ENCODE data around the gene MICU1.
"Not testable (repeated sequence)": the region's sequence is repeated elsewhere in the genome, so short reads cannot be mapped to it uniquely, and the experiment has no call there.

MICU1 gene

GRCh38 chr10:72351479-72351878, 274.4 kb downstream of the MICU1 start:
- DNase-seq (ENCODE audit: low read depth in 3 of 3), result no peak

- DNase-seq (ENCODE audit: low read depth in 3 of 3), result no peak
Measured at GRCh38 chr10:72349438-72349837, 276.4 kb downstream of the MICU1 start.

- no peak for DNase-seq (ENCODE audit: low read depth in 3 of 3)
Measured at GRCh38 chr10:72348282-72348681, 277.6 kb downstream of the MICU1 start.

- not testable (repeated sequence) for DNase-seq (ENCODE audit: low read depth in 3 of 3)
Measured at GRCh38 chr10:72346117-72346516, 279.8 kb downstream of the MICU1 start.

- DNase-seq (ENCODE audit: low read depth in 3 of 3), result no peak
Measured at GRCh38 chr10:72344932-72345331, 280.9 kb downstream of the MICU1 start.

DNA sequence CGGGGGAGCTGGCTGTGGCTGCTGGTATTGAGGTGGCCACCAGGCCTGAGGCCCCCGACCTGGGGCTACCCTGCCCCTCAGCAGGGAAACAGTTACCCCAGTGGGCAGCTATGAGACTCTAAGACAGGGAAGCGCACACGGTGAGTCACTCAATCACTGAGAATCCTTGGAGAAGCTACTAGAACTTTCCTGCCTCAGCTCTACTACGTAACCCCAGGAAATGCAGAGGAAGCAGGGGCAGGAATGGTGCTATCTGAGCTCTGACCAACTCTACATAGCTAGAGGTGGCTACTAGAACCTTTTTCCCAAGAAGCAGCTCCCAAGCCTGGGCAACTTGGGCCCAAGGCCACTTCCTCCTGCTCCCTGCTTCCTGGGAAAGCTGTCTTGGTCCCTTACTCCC, 283.0 kb downstream of the MICU1 start:
- no peak for DNase-seq (ENCODE audit: low read depth in 3 of 3)

DNA sequence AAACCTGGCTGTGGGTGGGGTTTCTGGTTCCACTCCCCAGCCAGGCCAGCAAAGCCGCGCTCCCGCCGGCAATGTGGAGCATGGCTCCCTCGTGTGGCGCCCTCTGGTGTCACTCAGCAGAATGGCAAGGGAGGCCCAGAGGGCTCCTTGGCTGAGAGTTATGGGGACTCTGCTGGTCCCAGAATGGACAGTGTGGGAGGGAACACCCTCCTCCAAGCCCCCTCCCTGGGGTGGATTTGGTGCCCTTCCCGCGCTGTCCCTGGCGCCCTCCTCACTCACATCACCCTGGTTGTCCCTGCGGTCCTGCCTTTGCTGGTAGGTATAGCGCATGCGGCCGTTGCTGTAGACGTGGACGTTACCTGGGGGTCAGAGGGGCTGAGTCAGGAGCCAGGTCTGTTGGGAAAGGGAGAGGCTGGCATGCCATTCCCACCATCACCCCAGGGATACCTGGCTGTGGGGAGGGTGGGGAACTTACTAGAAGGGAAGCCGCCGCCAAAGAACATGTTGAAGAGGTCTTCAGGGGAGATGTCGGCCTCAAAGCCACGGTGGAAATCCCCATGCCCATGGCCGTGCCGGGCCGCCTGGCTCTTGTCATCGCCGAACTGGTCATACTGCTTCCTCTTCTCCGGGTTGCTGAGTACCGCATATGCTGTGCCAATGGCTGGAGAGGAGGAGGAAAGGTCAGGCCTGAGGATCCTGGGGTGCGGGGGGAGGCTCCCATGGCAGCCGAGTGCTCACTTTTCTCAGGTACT, 285.2 kb downstream of the MICU1 start:
- DNase-seq (ENCODE audit: low read depth in 3 of 3), result peak in 1 of 3 donors; percentile 77

DNA sequence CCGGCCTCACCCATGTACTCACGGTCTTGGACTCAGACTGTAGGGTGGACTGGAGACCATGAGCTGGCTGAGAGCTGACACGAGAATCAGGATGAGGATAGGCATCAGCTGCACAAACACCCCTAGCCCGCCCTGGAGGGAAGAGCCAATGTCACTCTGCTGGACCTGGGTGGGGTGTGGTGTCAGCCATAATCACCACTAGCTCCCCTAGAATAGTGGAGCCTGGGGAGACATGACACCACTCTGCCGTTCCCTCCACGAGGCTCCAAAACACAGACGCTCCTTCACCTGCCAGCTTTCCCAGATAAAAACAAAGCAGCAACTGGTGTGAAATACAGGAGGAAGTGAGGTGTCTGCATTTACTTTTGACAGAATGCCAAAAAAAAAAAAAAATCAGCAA, 287.7 kb downstream of the MICU1 start:
- no peak for DNase-seq (ENCODE audit: low read depth in 3 of 3)

DNA sequence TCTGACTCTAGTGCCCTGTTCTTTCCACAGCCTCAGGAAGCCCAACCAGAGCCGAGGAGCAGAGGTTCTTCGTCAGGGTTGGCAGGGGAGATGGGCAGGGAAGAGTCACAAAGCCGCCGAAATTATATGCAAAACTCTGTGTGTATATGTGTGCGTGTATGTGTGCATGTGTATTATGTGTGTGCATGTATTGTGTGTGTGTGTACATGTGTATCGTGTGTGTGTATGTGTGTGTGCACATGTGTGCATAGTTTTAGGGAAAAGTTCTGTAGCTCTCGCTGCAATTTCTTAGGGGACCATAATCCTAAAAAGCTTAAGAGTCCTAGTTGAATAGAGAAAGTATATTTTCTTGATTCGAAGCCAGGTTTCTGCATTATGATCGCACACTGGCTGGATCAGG, 288.2 kb downstream of the MICU1 start:
- DNase-seq (ENCODE audit: low read depth in 3 of 3), result no peak

DNA sequence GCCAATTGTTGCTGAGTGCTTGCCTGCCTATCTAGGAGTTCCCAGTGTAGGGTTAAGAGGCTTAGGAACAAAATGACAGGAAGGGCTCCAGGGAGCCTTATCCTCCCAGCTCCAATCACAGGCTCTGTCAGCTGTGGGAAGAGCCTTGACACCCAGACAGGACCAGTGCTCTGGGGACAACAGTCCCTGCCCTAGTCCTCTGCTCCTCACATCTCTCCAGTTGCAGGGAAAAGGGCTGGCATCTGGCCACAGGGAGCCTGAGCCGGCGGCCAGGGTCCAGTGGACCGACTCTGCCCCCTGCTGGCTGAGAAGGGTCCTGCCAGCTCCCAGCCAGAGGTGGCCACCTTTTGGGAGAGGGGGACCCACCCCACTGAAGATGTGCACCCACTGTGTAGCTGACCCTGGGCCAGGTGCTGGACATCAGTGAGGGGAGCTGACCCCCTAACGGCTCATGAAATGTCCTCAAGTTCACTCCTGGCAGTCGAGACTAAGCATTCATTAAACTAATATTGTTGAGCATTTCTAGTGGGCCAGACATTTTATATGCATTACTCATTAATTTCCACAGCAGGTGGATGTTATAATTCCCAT, 288.7 kb downstream of the MICU1 start:
- DNase-seq (ENCODE audit: low read depth in 3 of 3), result peak in 1 of 3 donors; percentile 60

DNA sequence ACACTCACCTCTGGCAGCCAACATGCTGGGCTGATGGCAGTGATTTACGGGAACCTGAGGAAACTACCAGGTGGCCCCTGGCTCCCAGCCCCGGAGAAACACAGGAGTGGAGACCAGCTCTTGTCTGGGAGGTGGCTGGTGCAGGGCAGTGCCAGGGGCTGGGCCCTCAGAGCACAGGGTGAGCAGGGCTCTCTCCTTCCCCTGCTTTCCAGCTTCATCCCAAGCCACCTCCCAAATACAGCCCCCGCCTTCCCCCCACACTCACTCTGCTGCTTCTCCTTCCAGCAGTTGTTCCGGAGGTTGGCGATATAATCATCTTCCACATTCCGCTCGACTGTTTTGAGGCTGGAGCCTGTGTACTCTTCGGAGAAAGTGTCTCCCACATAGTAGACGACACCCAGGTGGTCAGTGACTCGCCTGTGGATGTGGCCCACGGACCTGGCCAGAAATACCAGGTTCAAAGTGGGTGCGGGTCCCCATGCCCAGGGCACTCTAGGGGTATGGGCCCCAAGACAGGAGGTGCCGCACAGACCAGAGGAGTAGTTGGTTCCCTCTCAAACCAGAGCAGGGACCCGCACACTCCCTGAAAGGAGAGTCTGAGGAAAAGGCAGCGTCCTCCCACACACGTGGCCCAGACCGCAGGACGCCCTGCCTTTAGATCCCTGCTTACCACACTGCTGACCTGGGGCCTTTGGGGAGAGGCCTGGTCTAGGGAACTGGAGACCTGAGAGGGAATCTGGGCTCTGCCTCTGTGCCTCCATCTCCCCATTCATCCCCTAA, 289.4 kb downstream of the MICU1 start:
- DNase-seq (ENCODE audit: low read depth in 3 of 3), result no peak

- no peak for DNase-seq (ENCODE audit: low read depth in 3 of 3)
Measured at GRCh38 chr10:72335394-72336258, 290.3 kb downstream of the MICU1 start.

GRCh38 chr10:72334825-72335393, 291.0 kb downstream of the MICU1 start:
- DNase-seq (ENCODE audit: low read depth in 3 of 3), result peak in 2 of 3 donors; percentile 77 to 85

DNA sequence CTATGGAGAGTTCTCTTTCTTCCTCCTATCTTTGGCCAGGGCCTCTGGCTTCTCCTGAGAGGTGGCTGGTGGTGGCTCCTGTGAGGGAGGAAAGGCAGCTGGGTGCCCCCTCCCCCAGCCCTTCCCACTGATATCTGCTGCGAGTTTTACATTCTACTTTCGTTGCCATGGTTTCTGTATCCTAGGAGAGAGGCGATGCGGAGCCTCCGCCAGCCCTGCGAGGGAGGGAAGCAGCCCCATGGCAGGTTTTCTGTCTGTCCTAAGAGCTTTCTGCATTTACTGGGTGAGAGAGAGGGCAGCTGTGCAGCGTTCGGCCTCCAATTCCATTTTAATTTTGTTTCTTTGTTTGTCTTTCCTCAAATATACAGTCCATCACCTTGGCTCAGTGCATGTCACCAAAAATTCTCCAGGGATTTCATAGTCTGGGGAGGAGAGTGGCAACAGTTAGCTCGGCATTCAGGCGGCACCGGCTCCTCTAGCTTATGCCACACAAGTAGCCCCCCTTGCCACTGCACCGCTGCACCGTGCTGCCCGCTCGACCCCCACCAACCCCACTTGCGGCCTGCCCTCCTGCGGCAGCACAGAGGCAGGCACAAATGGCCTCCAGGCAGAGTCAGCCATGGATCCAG, 291.6 kb downstream of the MICU1 start:
- DNase-seq (ENCODE audit: low read depth in 3 of 3), result no peak

GRCh38 chr10:72333112-72334015, 292.5 kb downstream of the MICU1 start:
- no peak for DNase-seq (ENCODE audit: low read depth in 3 of 3)

- no peak for DNase-seq (ENCODE audit: low read depth in 3 of 3)
Measured at GRCh38 chr10:72332423-72333111, 293.3 kb downstream of the MICU1 start.

DNA sequence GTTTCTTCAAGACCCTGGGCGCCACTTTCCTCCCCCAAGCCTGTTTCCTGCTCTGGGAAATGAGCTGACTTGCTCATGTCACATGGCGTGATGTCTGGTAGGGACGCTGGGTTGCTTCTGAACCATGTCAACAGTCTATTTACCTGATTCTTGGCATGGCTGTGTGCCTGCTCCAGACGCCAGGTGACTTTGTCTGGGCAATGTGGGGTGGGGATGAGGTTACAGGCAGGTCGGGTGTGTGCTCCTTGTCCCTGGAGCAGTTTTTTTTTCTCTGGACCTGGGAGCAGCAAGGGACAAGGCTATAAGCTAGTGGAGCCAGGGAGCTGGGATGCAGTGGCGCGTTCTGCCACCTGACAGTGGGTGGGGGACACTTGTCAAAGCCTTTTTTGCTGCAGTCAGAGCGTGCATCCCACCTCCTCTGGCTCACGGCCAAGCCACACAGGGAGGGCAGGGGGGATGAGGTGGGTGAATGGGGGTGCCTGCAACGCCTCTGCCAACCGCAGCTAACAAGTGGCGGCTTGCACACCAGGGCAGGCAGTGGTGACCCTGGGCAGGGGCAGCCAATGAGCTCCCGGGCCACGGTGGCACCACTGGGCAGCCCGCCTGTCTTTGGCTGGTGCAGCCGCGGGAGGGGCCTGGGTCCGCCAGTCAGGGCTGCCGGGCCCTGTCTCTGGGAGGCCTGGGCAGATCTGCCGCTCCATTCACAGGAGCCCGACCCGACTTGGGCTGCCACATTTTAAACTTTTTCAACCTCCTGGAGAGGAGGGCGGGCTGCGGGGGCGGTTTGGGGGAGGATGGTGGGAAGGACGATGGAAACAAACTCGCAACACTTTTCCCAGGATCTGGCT, 294.1 kb downstream of the MICU1 start:
- DNase-seq (ENCODE audit: low read depth in 3 of 3), result peak; percentile 77 to 95 (median 83)

GRCh38 chr10:72330069-72330426, 295.8 kb downstream of the MICU1 start:
- no peak for DNase-seq (ENCODE audit: low read depth in 3 of 3)

All from stimulated activated CD4-positive, alpha-beta T cell treated with anti-CD3 and anti-CD28 coated beads, TNF-alpha, amount 100 ng/mL, for 48 hours (primary cell).